GM18505 (cell line): ENCODE results near the gene SRSF3.

ENCODE experiments used
- ATAC-seq: cut with Tn5 transposase; IDR thresholded peaks from one replicate; pipeline ENCODE4 v1.9.1; 2021; ENCODE audit not compliant: unreplicated experiment
- POLR2A ChIP-seq: IDR thresholded peaks from 4 replicates; pipeline ENCODE4 v1.6.1; 2011; ENCODE audit warnings: borderline replicate concordance; ENCODE audit not compliant: insufficient read depth, insufficient read length; ENCODE audit errors: extremely low read depth

Gene SRSF3

GRCh38 chr6:36626636-36627035 lies 32.5 kb downstream of the SRSF3 start:
- TF ChIP-seq POLR2A = no peak
- ATAC-seq = no peak

DNA sequence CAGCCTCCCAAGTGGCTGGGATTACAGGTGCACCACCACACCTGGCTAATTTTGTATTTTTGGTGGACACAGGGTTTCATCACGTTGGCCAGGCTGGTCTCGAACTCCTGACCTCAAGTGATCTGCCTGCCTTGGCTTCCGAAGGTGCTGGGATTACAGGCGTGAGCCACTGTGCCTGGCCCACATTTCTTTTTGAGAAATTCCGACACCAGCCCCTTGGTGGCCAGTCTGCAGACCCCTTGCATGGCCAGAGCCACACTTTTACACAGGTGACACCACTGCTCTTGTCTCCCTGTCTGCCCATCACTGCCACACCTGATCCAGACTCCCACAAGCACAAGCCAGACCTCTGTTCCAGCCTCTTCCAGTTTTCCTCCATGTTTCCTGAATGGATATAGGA lies 33.0 kb downstream of the SRSF3 start:
- no peak for ATAC-seq
- TF ChIP-seq POLR2A = no peak

DNA sequence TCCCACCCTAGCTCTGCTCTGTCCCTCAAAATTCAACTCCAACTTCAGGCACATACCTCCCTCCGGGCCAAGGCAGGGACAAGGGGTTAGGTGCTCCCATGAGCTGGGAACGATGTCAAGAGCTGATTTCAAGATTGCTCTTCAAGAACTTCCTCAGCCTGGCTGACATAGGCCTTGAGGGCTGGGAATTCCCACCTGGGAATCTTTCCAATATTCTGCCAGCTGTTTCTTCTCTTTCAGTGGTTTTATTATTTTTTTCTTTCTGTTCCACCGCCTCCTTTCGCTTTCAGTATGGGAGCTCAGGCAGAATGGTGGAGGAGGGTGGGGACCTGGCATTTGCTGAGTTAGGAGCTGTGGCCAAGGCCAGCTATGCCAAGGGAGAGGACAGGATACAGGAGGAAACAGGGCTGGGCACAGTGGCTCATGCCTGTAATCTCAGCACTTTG lies 33.7 kb downstream of the SRSF3 start:
- TF ChIP-seq POLR2A = no peak

GRCh38 chr6:36629784-36630183 lies 35.6 kb downstream of the SRSF3 start:
- no peak for TF ChIP-seq POLR2A

More for the DNA sequence above, 33.7 kb downstream of the SRSF3 start:
- no peak for ATAC-seq

GRCh38 chr6:36631326-36632011 lies 37.3 kb downstream of the SRSF3 start:
- no peak for ATAC-seq
- no peak for TF ChIP-seq POLR2A

More at GRCh38 chr6:36629784-36630183, 35.6 kb downstream of the SRSF3 start:
- ATAC-seq = no peak

- TF ChIP-seq POLR2A = no peak
- ATAC-seq = no peak
These were observed 39.2 kb downstream of the SRSF3 start for GRCh38 chr6:36633370-36633769.

DNA sequence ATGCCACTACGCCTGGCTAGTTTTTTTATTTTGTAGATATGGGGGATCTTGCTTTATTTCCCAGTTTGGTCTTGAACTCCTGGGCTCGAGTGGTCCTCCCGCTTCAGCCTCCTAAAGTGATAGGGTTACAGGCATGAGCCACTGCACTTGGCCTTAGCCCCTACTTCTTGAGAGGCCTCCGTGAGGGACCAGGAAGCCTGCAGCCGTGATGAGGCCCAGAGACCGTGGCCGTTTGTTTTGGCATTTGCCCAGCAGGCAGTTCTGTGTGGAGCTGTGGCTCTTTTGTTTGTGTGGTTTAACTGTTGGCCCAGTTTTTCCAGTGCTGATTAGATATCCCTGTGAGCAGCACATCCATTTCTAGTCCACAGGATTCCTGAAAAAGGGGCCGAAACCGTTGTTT lies 39.8 kb downstream of the SRSF3 start:
- ATAC-seq = no peak
- no peak for TF ChIP-seq POLR2A

DNA sequence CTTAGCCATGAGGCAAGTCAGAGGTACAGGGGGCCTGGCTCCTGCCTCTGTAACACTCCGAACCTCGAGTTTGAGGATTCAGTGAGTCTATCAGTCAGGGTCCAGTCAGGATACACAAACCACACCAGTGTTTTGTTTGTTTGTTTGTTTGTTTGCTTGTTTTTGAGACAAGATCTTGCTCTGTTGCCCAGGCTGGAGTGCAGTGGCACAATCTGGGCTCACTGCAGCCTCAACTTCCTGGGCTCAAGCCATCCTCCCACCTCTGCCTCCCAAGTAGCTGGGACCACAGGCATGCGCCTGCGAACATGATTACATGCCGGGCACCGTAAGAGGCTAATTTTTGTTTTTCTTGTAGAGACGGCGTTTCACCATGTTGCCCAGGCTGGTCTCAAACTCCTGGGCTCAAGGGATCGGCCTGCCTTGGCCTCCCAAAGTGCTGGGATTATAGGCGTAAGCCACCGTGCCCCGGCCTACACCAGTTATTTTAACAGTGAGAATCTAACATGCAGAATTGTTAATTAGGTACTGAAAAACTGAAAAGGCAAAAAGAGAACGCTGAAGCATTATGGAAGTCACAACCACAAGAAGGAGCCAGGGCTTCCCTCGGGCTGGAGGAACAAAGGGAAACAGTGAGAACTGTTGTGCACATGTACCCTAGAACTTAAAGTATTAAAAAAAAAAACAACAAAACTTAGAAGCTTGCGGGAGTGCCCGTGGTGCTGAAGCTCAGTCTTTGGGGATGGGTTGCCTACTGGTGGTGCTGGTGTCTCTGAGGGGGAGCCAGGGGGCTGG lies 40.4 kb downstream of the SRSF3 start:
- TF ChIP-seq POLR2A = no peak
- no peak for ATAC-seq

- TF ChIP-seq POLR2A = no peak
- ATAC-seq = no peak
These were observed 42.1 kb downstream of the SRSF3 start for GRCh38 chr6:36636283-36636682.

DNA sequence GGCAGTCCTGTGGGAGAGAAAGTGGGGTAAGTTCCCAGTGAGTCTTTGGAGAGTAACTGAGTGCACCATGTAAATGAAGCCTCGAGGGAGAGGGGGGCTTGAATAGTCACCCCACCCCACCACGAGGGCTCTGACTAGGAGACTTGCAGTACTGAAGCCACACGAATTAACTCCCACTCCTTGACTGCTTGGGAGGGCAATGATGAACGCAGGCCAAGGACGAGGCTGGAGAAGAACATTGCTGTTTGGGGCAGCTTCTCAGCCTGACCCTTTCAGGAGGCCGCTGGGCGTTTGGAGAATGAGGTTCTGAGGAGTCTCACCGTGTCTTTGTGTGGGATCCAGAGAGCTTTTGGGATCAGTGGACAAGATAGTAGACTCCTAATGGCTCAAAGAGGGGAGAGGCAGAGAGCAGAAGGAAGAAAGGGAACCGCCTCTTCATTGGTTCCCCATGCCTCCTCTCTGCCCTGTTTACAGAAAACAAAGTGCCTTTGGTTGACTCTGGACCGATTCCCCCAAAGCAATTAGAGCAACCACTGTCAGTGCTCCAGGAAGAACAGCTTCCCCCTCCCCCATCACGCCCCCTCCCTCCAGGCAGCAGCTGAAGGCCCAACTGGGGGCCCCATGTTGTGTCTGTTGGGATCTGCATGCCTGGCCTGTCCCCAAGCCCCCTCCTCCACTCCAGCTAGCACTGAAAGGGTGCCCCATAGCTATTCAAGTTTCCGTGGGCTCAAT lies 42.7 kb downstream of the SRSF3 start:
- no peak for ATAC-seq
- no peak for TF ChIP-seq POLR2A

DNA sequence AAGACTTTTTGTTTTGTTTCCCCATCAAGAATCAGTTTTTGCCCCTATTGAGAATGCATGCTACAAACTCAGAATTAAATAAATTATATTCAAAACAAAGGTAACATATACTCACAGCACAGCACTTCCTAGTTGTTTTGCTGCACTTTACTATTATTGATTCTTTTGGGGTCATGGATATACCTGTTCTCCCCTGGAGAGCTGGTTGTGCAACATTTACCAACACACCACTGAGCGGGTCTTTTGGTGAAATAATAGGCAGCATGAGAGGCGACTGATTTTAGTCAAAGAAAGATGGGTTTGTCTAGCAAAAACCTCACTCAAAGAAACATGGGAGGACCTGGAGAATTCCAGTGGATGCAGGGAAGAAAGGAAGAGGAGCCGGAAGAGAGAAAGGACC lies 44.4 kb downstream of the SRSF3 start:
- no peak for TF ChIP-seq POLR2A
- no peak for ATAC-seq

DNA sequence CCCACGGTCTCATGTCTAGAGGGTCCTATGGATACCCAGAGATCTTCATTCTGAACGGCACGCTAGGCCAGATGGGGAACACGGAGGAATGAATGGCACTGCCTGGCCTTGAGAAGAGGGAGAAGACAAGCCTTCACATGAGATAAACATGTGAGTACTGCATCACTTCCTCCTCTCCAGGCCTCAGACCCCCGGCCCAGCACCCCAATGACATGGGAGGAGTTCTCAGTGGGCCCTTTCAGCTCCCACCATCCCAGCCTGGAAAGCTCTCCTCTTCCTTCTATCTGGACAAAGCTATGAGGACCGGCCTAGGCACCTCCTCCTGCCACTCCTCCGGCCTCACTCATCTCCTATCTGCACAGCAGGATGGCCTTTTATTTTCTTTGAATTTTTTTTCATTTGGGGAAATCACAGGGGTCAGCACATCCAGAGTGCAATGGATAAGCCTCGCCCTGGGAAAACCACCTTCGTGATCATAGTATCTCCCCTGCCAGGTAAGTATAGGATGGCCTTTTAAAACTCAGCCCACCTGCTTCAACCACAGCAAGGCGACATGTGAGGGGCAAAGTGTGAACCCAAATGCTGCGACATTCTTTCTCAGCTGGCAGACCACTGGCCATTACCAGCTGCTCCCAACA lies 45.1 kb downstream of the SRSF3 start:
- no peak for ATAC-seq
- no peak for TF ChIP-seq POLR2A

- TF ChIP-seq POLR2A = no peak
- no peak for ATAC-seq
These were observed 47.4 kb downstream of the SRSF3 start for GRCh38 chr6:36641543-36641942.

DNA sequence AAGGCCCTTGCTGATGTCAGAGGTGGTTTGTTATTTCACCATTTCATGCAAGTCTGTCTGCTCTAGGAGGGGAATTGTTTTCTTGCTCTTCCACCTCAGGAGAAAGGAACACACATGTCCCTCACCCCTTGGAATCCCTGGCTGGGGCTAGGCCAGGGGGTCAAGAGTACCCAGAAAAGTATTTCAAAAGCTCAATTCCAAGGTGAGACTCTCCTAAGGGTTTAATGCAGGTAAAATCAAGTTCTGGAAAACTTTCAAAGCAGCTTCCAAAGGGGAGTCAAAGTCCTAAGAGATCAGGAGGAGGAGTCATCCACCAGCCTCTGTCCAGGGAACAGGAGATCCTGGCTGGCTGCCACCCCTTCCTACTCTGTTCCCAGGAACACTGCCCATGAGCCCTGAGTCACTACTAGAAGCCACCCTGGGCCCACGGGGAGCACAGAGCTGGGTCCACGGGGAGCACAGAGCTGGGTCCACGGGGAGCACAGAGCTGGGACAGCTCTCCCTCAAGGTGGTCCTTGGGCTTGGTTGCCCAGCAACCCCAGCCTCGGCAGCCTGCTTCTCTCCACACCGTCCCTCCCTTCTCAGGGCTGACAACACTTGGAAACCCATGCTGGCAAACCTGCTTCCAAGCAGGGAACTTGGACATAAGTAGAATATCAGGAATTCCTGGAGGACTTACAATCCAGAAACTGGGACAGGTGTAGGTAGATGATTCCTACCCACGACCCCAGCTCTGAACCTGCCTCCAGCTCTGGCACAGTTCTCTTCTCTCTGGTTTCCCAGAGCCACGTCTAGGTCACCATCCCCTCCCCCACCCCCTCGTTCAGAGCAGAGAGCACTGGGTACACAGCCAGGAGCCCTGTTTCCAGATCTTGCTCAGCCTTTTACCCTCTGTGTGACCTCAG lies 49.0 kb downstream of the SRSF3 start:
- no peak for TF ChIP-seq POLR2A
- ATAC-seq = no peak
